ENCODE measurements around the gene AFAP1L2.
"Not testable (repeated sequence)": the region's sequence is repeated elsewhere in the genome, so short reads cannot be mapped to it uniquely, and the experiment has no call there.

AFAP1L2 gene

GRCh38 chr10:114334301-114334700, 70.0 kb downstream of the AFAP1L2 start:
- no peak for DNase-seq

- not testable (repeated sequence) for DNase-seq
Observed at GRCh38 chr10:114333441-114333840, 70.9 kb downstream of the AFAP1L2 start.

- no peak for DNase-seq
Observed at GRCh38 chr10:114332301-114333192, 71.8 kb downstream of the AFAP1L2 start.

GRCh38 chr10:114329634-114330365, 74.5 kb downstream of the AFAP1L2 start:
- no peak for DNase-seq

- DNase-seq, result no peak
Observed at GRCh38 chr10:114328874-114329273, 75.4 kb downstream of the AFAP1L2 start.

GRCh38 chr10:114328441-114328812, 75.9 kb downstream of the AFAP1L2 start:
- no peak for DNase-seq

- no peak for DNase-seq
Observed at GRCh38 chr10:114327537-114328440, 76.5 kb downstream of the AFAP1L2 start.

GRCh38 chr10:114326795-114327194, 77.5 kb downstream of the AFAP1L2 start:
- no peak for DNase-seq

- DNase-seq, result no peak
Observed at GRCh38 chr10:114323023-114323422, 81.3 kb downstream of the AFAP1L2 start.

GRCh38 chr10:114322344-114322743, 82.0 kb downstream of the AFAP1L2 start:
- DNase-seq, result no peak

GRCh38 chr10:114320249-114321116, 83.8 kb downstream of the AFAP1L2 start:
- DNase-seq, result no peak

- DNase-seq, result no peak
Observed at GRCh38 chr10:114319406-114320248, 84.7 kb downstream of the AFAP1L2 start.

- DNase-seq, result no peak
Observed at GRCh38 chr10:114316744-114317143, 87.6 kb downstream of the AFAP1L2 start.

- no peak for DNase-seq
Observed at GRCh38 chr10:114315566-114316420, 88.5 kb downstream of the AFAP1L2 start.

- no peak for DNase-seq
Observed at GRCh38 chr10:114313866-114314265, 90.4 kb downstream of the AFAP1L2 start.

- DNase-seq, result no peak
Observed at GRCh38 chr10:114313139-114313538, 91.2 kb downstream of the AFAP1L2 start.

- DNase-seq, result no peak
Observed at GRCh38 chr10:114311496-114312209, 92.6 kb downstream of the AFAP1L2 start.

- no peak for DNase-seq
Observed at GRCh38 chr10:114311023-114311422, 93.3 kb downstream of the AFAP1L2 start.

GRCh38 chr10:114310346-114310745, 94.0 kb downstream of the AFAP1L2 start:
- DNase-seq, result no peak

GRCh38 chr10:114309364-114309651, 95.0 kb downstream of the AFAP1L2 start:
- DNase-seq, result no peak

Measured in NCI-H1436 (cell line).